Erythroblast (primary cell): Measurements from ENCODE around the gene IMMP2L.

ENCODE experiments used
- GATA1 ChIP-seq: IDR thresholded peaks from 2 replicates; pipeline ENCODE4 v1.6.1; 2011; ENCODE audit warnings: low read depth, mild to moderate bottlenecking, control low read depth, low read length, moderate library complexity
- POLR2A ChIP-seq: IDR thresholded peaks from 2 replicates; pipeline ENCODE4 v1.6.1; 2011; ENCODE audit warnings: mild to moderate bottlenecking, low read length

GRCh38 chr7:111077001-111077400, 485.3 kb downstream of the IMMP2L start:
- TF ChIP-seq POLR2A: no peak
- no peak for TF ChIP-seq GATA1
